Fibroblast of mammary gland (primary cell): ENCODE data around the gene FBLN2.

Experiments used
- DNase-seq: peaks from one replicate; pipeline ENCODE4 v3.0.0-alpha.2; 2010; ENCODE audit warnings: low read depth
- H3K4me3 ChIP-seq: 2 replicates; pipeline ENCODE4 v1.5.1; 2011; ENCODE audit warnings: low read depth, mild to moderate bottlenecking, low read length, moderate library complexity; ENCODE audit not compliant: control insufficient read depth
- TF ChIP-seq, protein P1 (sequence below): conservative IDR thresholded peaks from 2 replicates; pipeline ENCODE4 v1.5.1; 2011; ENCODE audit warnings: low read depth, low read length, inconsistent platforms; ENCODE audit not compliant: control insufficient read depth, insufficient read depth

FBLN2 gene

DNA sequence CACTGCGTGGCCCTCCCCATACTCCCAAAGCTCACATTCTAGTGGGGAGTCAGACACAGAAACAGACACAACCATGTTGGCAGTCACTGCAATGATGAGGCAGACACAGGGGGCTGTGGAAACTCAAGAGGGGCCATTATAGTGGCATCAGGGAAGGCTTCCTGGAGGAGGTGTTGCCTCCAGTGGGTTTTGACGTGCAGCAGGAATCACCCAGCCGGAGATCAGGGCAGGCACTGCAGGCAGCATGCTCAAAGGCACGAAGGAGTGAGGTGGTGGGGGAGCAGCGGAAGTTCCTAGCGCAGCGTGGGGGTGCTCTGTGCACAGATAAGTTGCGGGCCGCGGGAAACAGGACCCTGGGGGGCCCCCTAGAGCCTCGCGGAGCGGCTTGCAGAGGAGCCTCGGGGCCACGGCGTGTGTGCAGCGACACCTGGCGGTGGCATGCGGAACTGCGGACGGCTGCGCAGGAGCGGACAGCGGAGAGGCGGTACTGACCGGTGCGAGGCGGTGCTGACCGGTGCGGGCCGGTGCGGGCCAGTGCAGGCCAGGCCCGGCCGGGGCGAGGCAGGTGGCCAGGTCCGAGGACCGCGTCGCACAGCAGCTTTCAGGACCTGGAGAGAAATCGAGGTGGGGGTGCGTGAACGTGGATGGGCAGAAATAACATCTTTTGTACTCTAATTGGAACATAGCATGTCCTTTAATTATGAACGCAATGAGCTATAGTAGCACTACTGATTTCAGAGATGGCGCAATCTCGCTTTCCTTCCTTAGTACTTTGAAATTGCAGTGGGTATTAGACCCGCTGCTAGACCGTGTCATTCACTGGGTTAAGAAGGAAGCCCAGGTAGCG is 101.5 kb downstream of the FBLN2 start:
- peak; percentile 56 for DNase-seq
- TF ChIP-seq, protein P1, sequence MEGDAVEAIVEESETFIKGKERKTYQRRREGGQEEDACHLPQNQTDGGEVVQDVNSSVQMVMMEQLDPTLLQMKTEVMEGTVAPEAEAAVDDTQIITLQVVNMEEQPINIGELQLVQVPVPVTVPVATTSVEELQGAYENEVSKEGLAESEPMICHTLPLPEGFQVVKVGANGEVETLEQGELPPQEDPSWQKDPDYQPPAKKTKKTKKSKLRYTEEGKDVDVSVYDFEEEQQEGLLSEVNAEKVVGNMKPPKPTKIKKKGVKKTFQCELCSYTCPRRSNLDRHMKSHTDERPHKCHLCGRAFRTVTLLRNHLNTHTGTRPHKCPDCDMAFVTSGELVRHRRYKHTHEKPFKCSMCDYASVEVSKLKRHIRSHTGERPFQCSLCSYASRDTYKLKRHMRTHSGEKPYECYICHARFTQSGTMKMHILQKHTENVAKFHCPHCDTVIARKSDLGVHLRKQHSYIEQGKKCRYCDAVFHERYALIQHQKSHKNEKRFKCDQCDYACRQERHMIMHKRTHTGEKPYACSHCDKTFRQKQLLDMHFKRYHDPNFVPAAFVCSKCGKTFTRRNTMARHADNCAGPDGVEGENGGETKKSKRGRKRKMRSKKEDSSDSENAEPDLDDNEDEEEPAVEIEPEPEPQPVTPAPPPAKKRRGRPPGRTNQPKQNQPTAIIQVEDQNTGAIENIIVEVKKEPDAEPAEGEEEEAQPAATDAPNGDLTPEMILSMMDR, result peak; percentile 73
- no peak overlapping the region for H3K4me3 ChIP-seq

DNA sequence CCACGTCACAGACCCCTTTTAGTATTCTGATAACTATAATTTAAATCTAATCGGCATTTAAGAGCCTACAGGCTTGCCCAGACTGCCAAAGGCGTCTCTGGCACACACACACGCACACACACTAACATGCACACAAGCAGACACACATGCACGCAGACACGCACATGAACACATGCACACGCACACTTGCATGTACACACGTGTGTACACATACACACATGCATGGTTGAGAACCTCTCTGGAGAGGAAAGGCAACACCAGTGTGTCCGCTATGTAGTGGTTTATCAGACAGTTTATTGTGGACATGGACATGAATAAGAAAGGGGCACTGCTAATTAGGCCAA is 102.1 kb downstream of the FBLN2 start:
- TF ChIP-seq, protein P1, result no peak
- no peak for DNase-seq
- no peak overlapping the region for H3K4me3 ChIP-seq

DNA sequence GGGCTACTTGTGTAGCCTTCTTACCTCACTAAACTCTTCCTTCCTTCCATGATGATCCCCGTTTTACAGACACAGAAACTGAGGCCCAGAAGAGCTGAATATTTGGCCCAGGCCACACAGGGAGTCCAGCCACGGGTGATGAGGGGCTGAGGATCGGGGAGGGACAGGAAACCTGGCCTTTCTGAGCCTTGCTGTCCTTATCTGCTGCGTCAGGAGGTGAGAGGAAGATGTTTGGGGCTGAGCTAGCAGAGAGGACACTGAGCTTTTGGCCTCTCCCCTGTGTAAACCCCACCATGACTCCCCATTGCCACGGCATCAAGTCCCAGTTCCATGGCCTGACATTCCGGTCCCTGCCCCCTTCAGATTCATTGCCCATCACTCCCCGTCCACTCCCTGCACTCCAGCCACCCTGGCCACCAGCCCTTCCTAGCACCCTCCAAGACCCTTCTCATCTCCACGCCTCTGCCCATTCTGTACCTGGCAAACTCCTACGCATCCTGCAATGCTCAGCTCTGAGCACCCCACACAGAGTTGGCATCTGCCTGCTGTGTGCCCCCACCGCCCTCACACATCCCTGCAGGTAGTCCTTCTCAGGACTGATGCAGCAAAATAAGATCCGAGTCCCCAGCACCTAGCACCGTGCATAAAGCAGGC is 103.0 kb downstream of the FBLN2 start:
- no peak for DNase-seq
- TF ChIP-seq, protein P1, result no peak
- H3K4me3 ChIP-seq, result no peak overlapping the region

DNA sequence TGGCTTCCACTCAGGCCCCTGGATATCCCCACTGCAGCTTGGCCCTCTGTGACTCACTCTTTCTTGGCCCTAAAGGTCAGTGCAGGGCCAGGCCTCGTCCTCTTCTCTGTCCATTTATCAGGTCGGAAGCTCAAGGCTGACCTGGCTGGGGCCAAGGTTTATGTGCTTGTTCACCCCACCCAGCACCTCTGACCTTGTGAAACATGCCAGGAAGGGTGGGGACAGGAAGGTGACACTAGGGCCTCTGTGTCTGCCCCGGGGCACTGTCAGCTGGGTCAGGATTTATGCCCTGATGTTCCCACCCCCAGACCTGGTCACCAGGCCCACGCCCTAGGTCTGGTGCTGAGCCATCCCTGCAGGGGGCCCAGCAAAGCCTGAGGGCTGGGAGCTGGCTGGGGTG is 103.8 kb downstream of the FBLN2 start:
- H3K4me3 ChIP-seq, result no peak overlapping the region
- no peak for DNase-seq
- TF ChIP-seq, protein P1, result no peak

DNA sequence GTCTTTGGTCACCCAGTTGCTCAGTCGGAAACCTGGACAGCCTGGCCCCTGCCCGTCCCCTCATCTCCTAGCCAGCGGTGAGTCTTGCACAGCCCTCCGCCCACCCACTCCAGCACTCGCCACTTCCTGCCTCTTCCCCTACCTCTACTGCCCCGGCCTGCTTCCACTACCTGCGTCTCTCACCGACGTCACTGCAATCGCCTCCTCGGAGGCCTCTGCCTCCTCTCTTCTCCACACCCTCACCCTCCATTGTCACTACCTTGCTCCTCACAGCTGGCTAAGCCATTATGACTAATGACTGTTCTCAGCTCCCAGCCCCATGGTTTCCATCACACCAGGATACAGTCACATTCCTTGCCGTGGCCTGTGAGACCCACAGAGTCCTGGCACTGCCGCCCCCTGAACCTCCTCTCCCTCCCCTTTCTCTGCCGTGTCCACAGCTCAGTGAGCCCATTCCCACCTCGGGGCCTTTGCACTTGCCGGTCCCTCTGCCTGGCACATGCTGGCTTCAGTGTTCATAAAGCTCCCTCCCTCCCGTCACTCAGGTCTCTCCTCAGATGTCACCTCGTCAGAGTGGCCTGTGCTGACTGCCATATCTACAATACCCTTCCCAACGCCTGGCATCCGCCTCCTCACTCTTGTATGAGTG is 104.8 kb downstream of the FBLN2 start:
- TF ChIP-seq, protein P1, result no peak
- DNase-seq, result no peak
- no peak overlapping the region for H3K4me3 ChIP-seq

DNA sequence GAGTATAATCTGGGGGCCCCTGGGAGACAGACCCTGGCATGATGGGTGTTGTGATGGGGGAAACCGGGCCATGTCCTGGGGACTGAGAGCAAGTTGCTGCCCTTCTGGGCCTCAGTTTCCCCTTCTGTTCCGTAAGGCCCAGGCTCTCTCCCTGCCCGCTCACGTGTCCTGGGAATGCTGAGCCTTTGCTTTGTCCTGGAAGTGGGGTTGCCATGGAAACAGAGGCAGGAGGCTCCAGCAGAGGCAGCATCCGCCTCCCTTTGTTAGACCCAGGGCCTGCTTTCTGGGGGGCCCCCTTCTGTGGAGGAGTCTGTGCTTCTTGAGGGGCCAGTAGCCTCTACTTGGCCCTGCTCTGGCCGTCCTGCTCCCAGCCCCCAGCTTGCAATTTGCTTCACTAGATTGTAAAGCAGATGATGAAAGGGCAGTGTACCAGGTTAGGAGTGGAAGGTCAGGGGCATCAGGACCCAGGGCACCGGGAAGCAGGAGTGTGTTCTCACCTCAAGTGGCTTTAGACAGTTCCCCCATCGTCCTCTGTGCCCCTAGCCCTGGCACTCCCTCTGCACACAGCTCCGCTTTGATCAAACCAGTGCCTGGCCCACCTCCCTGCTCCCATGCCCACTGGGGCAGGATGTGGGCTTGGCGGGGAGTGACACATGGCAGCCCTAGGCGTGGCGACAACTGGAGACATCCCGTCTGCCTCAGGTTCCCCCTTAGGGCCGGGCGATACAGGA is 105.6 kb downstream of the FBLN2 start:
- no peak for DNase-seq
- TF ChIP-seq, protein P1, result no peak
- no peak overlapping the region for H3K4me3 ChIP-seq
